Smooth muscle cell (in vitro differentiated cells): ENCODE results near the gene DYNC2H1. TPM values are rescaled to one million over a fixed set of nuclear protein-coding genes. Genes with fewer than 3 reads are reported as not detected.

Source experiments
- DNase-seq: peaks from one replicate; lab custom pipeline; 2025; ENCODE audit not compliant: unreplicated experiment; lab: John Stamatoyannopoulos, UW
- H2AFZ ChIP-seq: fragments of 200-600 bp; sonication (generic); 2 replicates; pipeline ENCODE4 v1.6.0; 2016; ENCODE audit warnings: antibody characterized with exemption, low read depth, mild to moderate bottlenecking
- H3F3A ChIP-seq: fragments of 200-600 bp; sonication (generic); 2 replicates; pipeline ENCODE4 v1.6.0; 2017; ENCODE audit warnings: antibody characterized with exemption, low read depth
- H3K27ac ChIP-seq: fragments of 200-600 bp; sonication (generic); 2 replicates; pipeline ENCODE4 v1.5.1; 2016; ENCODE audit warnings: low read depth, mild to moderate bottlenecking
- H3K27me3 ChIP-seq: fragments of 200-600 bp; sonication (generic); 2 replicates; pipeline ENCODE4 v1.6.1; 2016; ENCODE audit warnings: low read depth, mild to moderate bottlenecking
- H3K36me3 ChIP-seq: fragments of 200-600 bp; sonication (generic); 2 replicates; pipeline ENCODE4 v1.5.1; 2016; ENCODE audit warnings: low read depth
- H3K4me1 ChIP-seq: fragments of 200-600 bp; sonication (generic); 2 replicates; pipeline ENCODE4 v1.5.1; 2016; ENCODE audit warnings: low read depth
- H3K4me2 ChIP-seq: fragments of 200-600 bp; sonication (generic); 2 replicates; pipeline ENCODE4 v1.6.0; 2016; ENCODE audit warnings: mild to moderate bottlenecking
- H3K4me3 ChIP-seq: fragments of 200-600 bp; sonication (generic); 2 replicates; pipeline ENCODE4 v1.5.1; 2016; ENCODE audit warnings: mild to moderate bottlenecking
- H3K79me2 ChIP-seq: fragments of 200-600 bp; sonication (generic); 2 replicates; pipeline ENCODE4 v1.6.0; 2016; ENCODE audit warnings: low read depth, mild to moderate bottlenecking
- H3K9ac ChIP-seq: fragments of 200-600 bp; sonication (generic); 2 replicates; pipeline ENCODE4 v1.6.0; 2016; ENCODE audit warnings: low read depth
- H3K9me3 ChIP-seq: fragments of 200-600 bp; sonication (generic); replicated peaks from 2 replicates; pipeline ENCODE4 v1.5.1; 2016; ENCODE audit warnings: low read depth
- H4K20me1 ChIP-seq: fragments of 200-600 bp; sonication (generic); 2 replicates; pipeline ENCODE4 v1.6.0; 2016; ENCODE audit warnings: low read depth
- CTCF ChIP-seq: fragments of 200-600 bp; sonication (generic); IDR thresholded peaks from 2 replicates; pipeline ENCODE4 v1.5.1; 2017; ENCODE audit warnings: borderline replicate concordance, mild to moderate bottlenecking, antibody characterized with exemption; ENCODE audit not compliant: insufficient read depth, poor library complexity, severe bottlenecking
- WGBS: methylation state at CpG from one replicate; pipeline ENCODE4 v1.1.7; 2016; ENCODE audit warnings: low lambda C conversion rate; 5-methylcytosine and 5-hydroxymethylcytosine counted together
- polyA plus RNA-seq: library from polyadenylated mRNA; unstranded; fragments of >200 nt; fragmentation: Nextera tagmentation; extraction: Ambion mirVana; gene quantifications from 2 replicates; pipeline ENCODE4 v1.2.1, GENCODE V29; 2016
- total RNA-seq: library from RNA; depleted of rRNA; stranded (reverse); fragments of >200 nt; gene quantifications from 2 replicates; pipeline ENCODE4 v1.2.3, GENCODE V29; 2014

Gene DYNC2H1
- total and polyA plus RNA-seq, 2 experiments from 2014 or later, result 2.3 to 10.8 TPM

GRCh38 chr11:103397369-103397768, 288.1 kb downstream of the DYNC2H1 start:
- H3K79me2 ChIP-seq, result no peaks in the 10 kb centered on the region
- no peaks in the 10 kb centered on the region for H4K20me1 ChIP-seq
- WGBS, result 75% methylated on average over 2 of the region's 2 CpGs
- no peaks in the 10 kb centered on the region for H3K27me3 ChIP-seq
- no peaks in the 10 kb centered on the region for H3K9me3 ChIP-seq
- no peak overlapping the region for H3K4me3 ChIP-seq
- H2AFZ ChIP-seq, result no peak overlapping the region
- TF ChIP-seq CTCF, result no peak
- no peak overlapping the region for H3K27ac ChIP-seq
- no peak overlapping the region for H3K9ac ChIP-seq
- no peak overlapping the region for H3K4me2 ChIP-seq
- H3F3A ChIP-seq, result no peaks in the 10 kb centered on the region
- no peaks in the 10 kb centered on the region for H3K4me1 ChIP-seq
- DNase-seq, result no peak
- no peaks in the 10 kb centered on the region for H3K36me3 ChIP-seq

- H3K4me1 ChIP-seq, result no peaks in the 10 kb centered on the region
- no peak overlapping the region for H3K9ac ChIP-seq
- no peak overlapping the region for H3K4me2 ChIP-seq
- no peak overlapping the region for H2AFZ ChIP-seq
- H3K36me3 ChIP-seq, result no peaks in the 10 kb centered on the region
- H3K4me3 ChIP-seq, result no peak overlapping the region
- TF ChIP-seq CTCF, result no peak
- H3K79me2 ChIP-seq, result no peaks in the 10 kb centered on the region
- H3K27ac ChIP-seq, result no peak overlapping the region
- H4K20me1 ChIP-seq, result no peaks in the 10 kb centered on the region
- WGBS, result 86% methylated on average over 6 of the region's 6 CpGs
- H3F3A ChIP-seq, result no peaks in the 10 kb centered on the region
- H3K27me3 ChIP-seq, result no peaks in the 10 kb centered on the region
- H3K9me3 ChIP-seq, result no peaks in the 10 kb centered on the region
- DNase-seq, result no peak
Observed at GRCh38 chr11:103398829-103399228, 289.6 kb downstream of the DYNC2H1 start.

GRCh38 chr11:103406357-103406756, 297.1 kb downstream of the DYNC2H1 start:
- over 99% methylated on average over 3 of the region's 3 CpGs for WGBS
- Histone ChIP-seq H3K4me2 (no peak overlapping the region), H3K9ac (no peak overlapping the region), H3K4me3 (no peak overlapping the region), H2AFZ (no peak overlapping the region), H3F3A (no peaks in the 10 kb centered on the region), H3K4me1 (no peaks in the 10 kb centered on the region), H3K9me3 (no peaks in the 10 kb centered on the region), H3K36me3 (no peaks in the 10 kb centered on the region), H3K27ac (no peak overlapping the region), H4K20me1 (no peaks in the 10 kb centered on the region), H3K79me2 (no peaks in the 10 kb centered on the region), H3K27me3 (no peaks in the 10 kb centered on the region)
- no peak for TF ChIP-seq CTCF
- DNase-seq, result no peak

GRCh38 chr11:103407641-103408040, 298.4 kb downstream of the DYNC2H1 start:
- WGBS, result 94% methylated on average over 2 of the region's 2 CpGs

More at GRCh38 chr11:103407641-103408040, 298.4 kb downstream of the DYNC2H1 start:
- H3K79me2 ChIP-seq, result no peaks in the 10 kb centered on the region
- no peak overlapping the region for H3K9ac ChIP-seq
- H3K9me3 ChIP-seq, result no peaks in the 10 kb centered on the region
- H3F3A ChIP-seq, result no peaks in the 10 kb centered on the region
- H3K4me3 ChIP-seq, result no peak overlapping the region
- no peak overlapping the region for H3K4me2 ChIP-seq
- H3K4me1 ChIP-seq, result no peaks in the 10 kb centered on the region
- no peaks in the 10 kb centered on the region for H3K36me3 ChIP-seq
- no peak for TF ChIP-seq CTCF
- H3K27ac ChIP-seq, result no peak overlapping the region
- H3K27me3 ChIP-seq, result no peaks in the 10 kb centered on the region
- H2AFZ ChIP-seq, result no peak overlapping the region
- H4K20me1 ChIP-seq, result no peaks in the 10 kb centered on the region
- no peak for DNase-seq
